ENCODE measurements around the gene CAPZA1. TPM values are rescaled to one million over a fixed set of nuclear protein-coding genes. Genes with fewer than 3 reads are reported as not detected.
"Not testable (repeated sequence)": the region's sequence is repeated elsewhere in the genome, so short reads cannot be mapped to it uniquely, and the experiment has no call there.

Gene CAPZA1
- total RNA-seq, 1 donor from 2014 or later: 311 TPM

DNA sequence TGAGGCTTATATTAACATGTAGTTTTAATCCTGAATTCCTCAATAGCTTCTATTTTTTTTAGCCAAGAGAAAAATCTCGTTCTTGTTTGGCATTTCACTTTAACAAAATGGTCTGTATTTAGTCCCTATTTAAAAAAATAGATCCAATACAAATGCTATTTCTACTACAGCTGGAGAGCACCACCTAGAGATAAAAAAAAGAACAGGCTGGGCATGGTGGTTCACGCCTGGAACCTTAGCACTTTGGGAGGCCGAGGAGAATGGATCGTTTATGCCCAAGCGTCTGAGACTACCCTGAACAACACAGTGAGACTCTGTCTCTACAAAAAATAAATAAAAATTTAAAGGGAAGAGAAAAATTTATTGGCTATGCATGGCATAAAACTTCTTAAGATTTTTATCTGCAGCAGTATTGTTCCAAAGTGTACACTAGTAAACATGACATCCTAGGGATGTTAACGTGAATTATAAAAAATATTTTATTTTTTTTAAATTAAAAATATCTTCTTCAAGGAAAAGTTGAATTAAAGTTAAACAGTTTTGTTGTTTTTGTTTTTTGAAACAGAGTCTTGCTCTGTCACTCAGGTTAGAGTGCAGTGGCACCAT is 5.1 kb upstream of the CAPZA1 start:
- TF ChIP-seq CTCF (conservative IDR thresholded peaks at IDR 0.05; ENCODE audit: low read depth, low read length): peak; percentile 73
- H3K4me3 ChIP-seq (ENCODE audit: low read depth, low read length): no peak overlapping the region
- no peak for DNase-seq (ENCODE audit: low read depth)

DNA sequence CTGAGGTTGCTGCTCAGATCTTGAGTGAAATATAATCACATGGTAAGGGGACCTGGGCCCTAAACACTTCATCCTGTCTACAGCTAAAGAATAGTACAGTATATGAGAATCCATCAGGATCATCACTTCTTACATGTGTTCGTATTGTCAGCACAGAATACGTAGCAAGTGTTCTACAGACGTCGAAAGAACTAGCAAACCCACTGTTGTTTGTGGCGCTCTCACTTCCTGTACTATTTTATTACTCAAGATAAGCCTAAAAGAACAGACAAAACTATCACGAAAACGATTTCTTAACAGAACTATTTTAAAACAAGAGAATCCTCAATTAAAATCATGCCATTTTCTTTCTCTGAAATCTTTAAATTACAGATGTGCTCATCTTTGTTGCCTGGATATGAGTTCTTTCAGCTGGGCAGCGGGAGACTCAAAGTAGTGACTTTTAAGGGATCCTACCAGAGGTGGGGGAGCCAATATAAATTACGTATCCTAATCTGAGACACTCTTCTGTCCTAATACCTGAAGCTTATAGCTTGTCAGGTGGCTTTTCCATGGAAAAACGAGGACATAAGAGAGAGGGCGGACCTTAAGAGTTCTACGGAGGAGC is 1.4 kb upstream of the CAPZA1 start:
- no peak for TF ChIP-seq CTCF (conservative IDR thresholded peaks at IDR 0.05; ENCODE audit: low read depth, low read length)
- DNase-seq (ENCODE audit: low read depth): no peak
- peak overlapping the region; percentile 100 for H3K4me3 ChIP-seq (ENCODE audit: low read depth, low read length)

GRCh38 chr1:112618721-112619517 is 713 bp upstream of the CAPZA1 start, which contains the start of gene ST7L:
TSS of gene ST7L (minus strand) at chr1:112619141. CDS start at chr1:112619113, 28 bp downstream.
- DNase-seq (ENCODE audit: low read depth): no peak
- peak within 1 kb of the TSS; percentile 100 for H3K4me3 ChIP-seq (ENCODE audit: low read depth, low read length)
- TF ChIP-seq CTCF (conservative IDR thresholded peaks at IDR 0.05; ENCODE audit: low read depth, low read length): no peak

- no peak for DNase-seq (ENCODE audit: low read depth)
- peak overlapping the region; percentile 100 for H3K4me3 ChIP-seq (ENCODE audit: low read depth, low read length)
- TF ChIP-seq CTCF (conservative IDR thresholded peaks at IDR 0.05; ENCODE audit: low read depth, low read length): no peak
Measured at GRCh38 chr1:112620377-112620695, 704 bp downstream of the CAPZA1 start.

DNA sequence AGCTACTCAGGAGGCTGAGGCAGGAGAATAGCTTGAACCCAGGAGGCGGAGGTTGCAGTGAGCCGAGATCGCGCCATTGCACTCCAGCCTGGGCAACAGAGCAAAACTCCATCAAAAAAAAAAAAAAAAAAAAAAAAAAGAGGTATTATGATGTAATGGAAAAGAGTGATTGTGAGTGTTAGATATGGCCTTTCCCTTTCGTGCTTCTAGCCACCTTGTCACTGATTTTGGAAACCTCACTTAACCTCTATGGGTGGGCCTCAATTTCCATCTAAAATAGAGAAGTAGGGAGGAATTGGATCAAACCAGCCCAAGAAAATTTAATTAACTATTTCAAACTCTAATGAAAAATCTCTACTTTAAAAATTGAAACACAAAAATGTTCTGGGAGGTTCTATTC is 4.9 kb downstream of the CAPZA1 start:
- not testable (repeated sequence) for DNase-seq (ENCODE audit: low read depth); H3K4me3 ChIP-seq (ENCODE audit: low read depth, low read length)

DNA sequence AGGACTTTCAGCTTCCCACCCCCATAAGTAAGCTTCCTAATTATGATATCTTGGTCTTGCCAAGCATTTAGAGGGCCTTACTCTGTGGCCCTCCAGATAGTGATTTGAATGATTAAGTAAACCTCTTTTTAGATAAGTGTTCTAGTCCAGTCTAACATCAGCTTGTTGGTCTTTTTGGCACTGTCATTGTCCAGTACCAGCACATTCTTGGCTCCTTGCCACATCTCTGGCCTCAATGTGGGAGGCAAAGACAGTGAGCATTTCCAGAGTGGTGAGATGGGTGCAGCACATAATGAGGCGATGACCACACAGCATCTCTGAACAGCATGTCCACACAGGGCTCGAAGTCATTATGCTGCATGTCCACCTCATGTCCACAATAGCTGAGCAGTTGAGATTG is 6.1 kb downstream of the CAPZA1 start:
- H3K4me3 ChIP-seq (ENCODE audit: low read depth, low read length): no peak overlapping the region
- no peak for TF ChIP-seq CTCF (conservative IDR thresholded peaks at IDR 0.05; ENCODE audit: low read depth, low read length)
- no peak for DNase-seq (ENCODE audit: low read depth)

DNA sequence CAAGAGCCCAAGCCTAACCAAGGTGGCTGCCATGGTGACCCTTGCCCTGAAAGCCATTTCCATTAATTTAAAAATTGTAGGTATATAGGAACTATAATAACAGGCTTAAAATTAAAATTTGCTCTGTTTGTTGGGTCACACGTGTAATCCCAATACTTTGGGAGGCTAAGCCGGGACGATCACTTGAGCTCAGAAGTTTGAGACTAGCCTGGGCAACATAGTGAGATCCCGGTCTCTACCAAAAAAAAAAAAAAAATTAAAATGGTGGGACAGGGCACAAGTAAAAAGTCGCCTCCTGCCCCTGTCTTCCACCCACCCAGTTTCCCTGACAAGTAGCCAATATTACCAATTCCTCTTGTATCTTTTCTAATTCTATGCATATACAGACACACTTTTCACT is 6.6 kb downstream of the CAPZA1 start:
- TF ChIP-seq CTCF (conservative IDR thresholded peaks at IDR 0.05; ENCODE audit: low read depth, low read length): no peak
- H3K4me3 ChIP-seq (ENCODE audit: low read depth, low read length): no peak overlapping the region
- DNase-seq (ENCODE audit: low read depth): no peak
